ENCODE results near the gene OR52N5. TPM values are rescaled to one million over a fixed set of nuclear protein-coding genes. Genes with fewer than 3 reads are reported as not detected.

OR52N5 gene
- total RNA-seq, 4 donors from 2014 or later, result not detected

GRCh38 chr11:5809905-5810795 lies 27.0 kb upstream of the OR52N5 start:
- Histone ChIP-seq H3K4me1 (peaks cover 0 to 13% (median 0%) of the 10 kb centered on the region in 3 donors), H3K36me3 (no peaks in the 10 kb centered on the region), H3K27me3 (peaks cover 0 to 8% (median 0%) of the 10 kb centered on the region in 4 donors), H3K27ac (no peak overlapping the region), H3K9me3 (no peaks in the 10 kb centered on the region), H3K4me3 (no peak overlapping the region)
- TF ChIP-seq POLR2A (IDR thresholded peaks at IDR 0.05) (no peak), CTCF (IDR thresholded peaks at IDR 0.05) (no peak)
- no peak for DNase-seq
- intact Hi-C loops (cut with DNase I), result loop anchor here (10.0 kb wide), 1 partner anchor 335 kb away; no protein-coding TSS in a partner anchor
- WGBS, 2 donors, result 68 to 73% methylated on average over 5 to 6 of the region's 6 CpGs

GRCh38 chr11:5809122-5809519 lies 26.0 kb upstream of the OR52N5 start:
- peaks cover 0 to 13% (median 0%) of the 10 kb centered on the region in 3 donors for H3K4me1 ChIP-seq
- H3K9me3 ChIP-seq, result no peaks in the 10 kb centered on the region
- no peaks in the 10 kb centered on the region for H3K36me3 ChIP-seq
- H3K4me3 ChIP-seq, result peak overlapping the region; percentile 22 to 60 (median 45)
- H3K27me3 ChIP-seq, result peaks cover 0 to 8% (median 0%) of the 10 kb centered on the region in 4 donors
- H3K27ac ChIP-seq, result no peak overlapping the region
- no peak for TF ChIP-seq CTCF (IDR thresholded peaks at IDR 0.05)
- TF ChIP-seq POLR2A (IDR thresholded peaks at IDR 0.05), result no peak
- 50 to 55% methylated on average over 4 to 5 of the region's 5 CpGs for whole genome bisulfite sequencing, 2 donors
- DNase-seq, result no peak
- intact Hi-C loops (cut with DNase I), result loop anchor here (10.0 kb wide), 1 partner anchor 334 kb away; no protein-coding TSS in a partner anchor

DNA sequence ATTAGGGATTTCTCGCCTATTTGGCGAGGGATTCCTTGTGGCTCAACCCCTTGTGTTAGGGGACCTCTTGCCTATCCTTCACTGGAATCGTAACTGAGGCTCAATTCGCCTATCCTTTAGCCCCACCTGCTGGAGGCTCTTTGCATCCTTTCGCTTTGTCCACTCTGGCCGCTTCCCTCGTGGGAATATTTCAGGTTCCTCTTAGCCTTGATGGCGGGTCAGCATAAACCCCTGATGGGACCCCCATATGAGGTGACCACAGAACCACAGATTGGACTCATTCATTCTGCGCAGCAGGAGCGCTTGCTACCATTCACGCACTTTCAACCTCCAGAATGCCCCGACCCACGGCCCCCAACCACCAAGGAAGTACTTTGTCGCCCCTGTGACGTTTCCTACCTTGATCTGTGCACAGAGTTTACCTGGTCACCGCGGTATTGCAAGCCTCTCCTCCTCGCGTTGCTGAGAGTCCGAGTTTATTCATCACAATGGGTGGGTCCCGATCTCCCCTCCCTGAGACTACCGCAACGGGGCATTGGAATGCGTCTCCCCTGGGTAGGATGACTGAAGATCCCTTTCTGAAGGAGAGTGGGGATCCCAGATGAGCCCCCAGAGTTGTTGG lies 25.5 kb upstream of the OR52N5 start, which contains the start of gene OR52N2:
Gene OR52N2 (plus strand): TSS at position 425 of the 622 bp plus-strand sequence. CDS start 11,412 bp downstream, outside the sequence.
- Histone ChIP-seq H3K27me3 (peaks cover 0 to 8% (median 0%) of the 10 kb centered on the region in 4 donors), H3K4me1 (peaks cover 0 to 13% (median 0%) of the 10 kb centered on the region in 3 donors), H3K27ac (no peak within 1 kb of the TSS), H3K9me3 (no peaks in the 10 kb centered on the region), H3K4me3 (peak within 1 kb of the TSS; percentile 22 to 60 (median 45)), H3K36me3 (no peaks in the 10 kb centered on the region)
- TF ChIP-seq POLR2A (IDR thresholded peaks at IDR 0.05) (no peak), CTCF (IDR thresholded peaks at IDR 0.05) (peak; percentile 65 to 79 (median 76))
- peak; percentile 7 for DNase-seq
- intact Hi-C loops (cut with DNase I), result loop anchor here (10.0 kb wide), 1 partner anchor 334 kb away; no protein-coding TSS in a partner anchor
- WGBS, 2 donors, result 8 to 10% methylated on average over 13 to 22 of the region's 24 CpGs

DNA sequence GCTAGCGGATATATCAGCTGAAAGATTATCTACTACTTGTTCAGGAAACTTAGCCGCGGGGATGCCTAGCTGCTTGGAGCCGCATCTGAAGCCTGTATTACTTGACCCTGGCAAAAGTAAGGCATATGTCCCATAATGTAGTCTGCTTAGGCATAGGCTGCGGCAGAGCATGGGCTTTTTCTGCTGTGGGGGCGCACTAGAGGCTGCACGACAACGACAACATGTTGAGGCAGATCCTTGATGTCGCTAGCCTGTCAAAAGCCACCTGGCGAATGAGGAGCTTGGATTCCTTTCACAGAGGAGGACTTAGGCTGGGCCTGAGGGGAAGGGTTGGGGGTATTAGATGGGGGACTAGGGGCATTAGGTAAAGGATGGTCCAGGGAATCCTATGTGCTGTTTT lies 24.4 kb upstream of the OR52N5 start:
- no peak overlapping the region for H3K4me3 ChIP-seq
- no peak overlapping the region for H3K27ac ChIP-seq
- TF ChIP-seq POLR2A (IDR thresholded peaks at IDR 0.05), result no peak
- no peak for TF ChIP-seq CTCF (IDR thresholded peaks at IDR 0.05)
- H3K4me1 ChIP-seq, result peaks cover 0 to 13% (median 0%) of the 10 kb centered on the region in 3 donors
- H3K27me3 ChIP-seq, result peaks cover 0 to 8% (median 0%) of the 10 kb centered on the region in 4 donors
- DNase-seq, result no peak
- H3K9me3 ChIP-seq, result no peaks in the 10 kb centered on the region
- intact Hi-C loops (cut with DNase I), result loop anchor here (10.0 kb wide), 1 partner anchor 333 kb away; no protein-coding TSS in a partner anchor
- no peaks in the 10 kb centered on the region for H3K36me3 ChIP-seq
- WGBS, 2 donors, result 50 to 56% methylated on average over 7 to 10 of the region's 10 CpGs

Measured in esophagus squamous epithelium (tissue), 5 donors.